ENCODE results near the gene USP13. TPM values are rescaled to one million over a fixed set of nuclear protein-coding genes. Genes with fewer than 3 reads are reported as not detected.

Gene USP13
- total and polyA plus RNA-seq, 2 experiments from 2014 or later = 9.6 to 22.7 TPM

DNA sequence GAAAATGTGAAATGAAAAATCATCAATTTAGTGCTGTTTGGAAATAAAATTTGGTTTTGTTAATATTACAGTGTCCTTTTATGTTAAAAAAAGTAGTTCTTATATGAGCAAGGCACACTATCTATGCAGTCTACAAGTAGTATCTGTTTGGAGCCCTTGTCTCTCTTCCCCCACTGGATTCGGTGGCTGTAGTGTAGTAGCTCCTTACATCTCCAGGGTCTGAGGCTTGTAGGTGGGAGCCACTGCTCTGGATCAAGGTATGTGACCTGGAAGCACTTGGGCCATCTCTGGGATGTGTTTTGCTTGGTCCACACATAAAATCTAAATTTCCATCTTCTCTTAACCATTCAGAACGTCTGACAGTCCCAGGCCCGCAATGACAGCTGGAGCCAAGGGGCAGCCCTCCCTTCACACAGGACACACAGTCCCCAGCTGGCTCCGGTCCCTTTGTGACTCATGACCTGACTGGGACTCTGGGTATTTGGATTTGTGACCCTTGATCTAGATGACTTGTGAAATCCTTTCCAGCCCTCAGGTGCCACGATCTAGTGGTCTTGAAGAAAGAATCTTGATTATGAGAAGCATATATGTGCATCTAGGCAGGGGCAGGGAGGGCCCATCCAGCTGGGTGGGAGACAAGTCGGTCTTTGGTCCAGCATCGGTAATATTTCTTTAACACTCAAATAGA is 80.0 kb downstream of the USP13 start:
- H3K36me3 Mint-ChIP-seq (ENCODE audit: low read depth) = peaks cover 19% of the 10 kb centered on the region
- Histone ChIP-seq H2AFZ (no peak overlapping the region), H3K9me2 (ENCODE audit: insufficient read depth) (no peaks in the 10 kb centered on the region), H3K36me3 (ENCODE audit: insufficient read depth) (0 out of 2 replicates have a peak, but pooled peaks cover 8% of the 10 kb centered on the region), H3K4me1 (ENCODE audit: insufficient read depth) (no peaks in the 10 kb centered on the region), H3K27ac (ENCODE audit: low read depth) (no peak overlapping the region), H3K4me3 (no peak overlapping the region), H3F3A (replicated peaks; ENCODE audit: low read depth) (no peaks in the 10 kb centered on the region), H3K27me3 (ENCODE audit: insufficient read depth) (no peaks in the 10 kb centered on the region), H3K79me2 (replicated peaks; ENCODE audit: insufficient read depth) (no peaks in the 10 kb centered on the region), H3K4me2 (no peak overlapping the region), H4K20me1 (replicated peaks; ENCODE audit: insufficient read depth) (no peaks in the 10 kb centered on the region)
- TF ChIP-seq, protein P1, sequence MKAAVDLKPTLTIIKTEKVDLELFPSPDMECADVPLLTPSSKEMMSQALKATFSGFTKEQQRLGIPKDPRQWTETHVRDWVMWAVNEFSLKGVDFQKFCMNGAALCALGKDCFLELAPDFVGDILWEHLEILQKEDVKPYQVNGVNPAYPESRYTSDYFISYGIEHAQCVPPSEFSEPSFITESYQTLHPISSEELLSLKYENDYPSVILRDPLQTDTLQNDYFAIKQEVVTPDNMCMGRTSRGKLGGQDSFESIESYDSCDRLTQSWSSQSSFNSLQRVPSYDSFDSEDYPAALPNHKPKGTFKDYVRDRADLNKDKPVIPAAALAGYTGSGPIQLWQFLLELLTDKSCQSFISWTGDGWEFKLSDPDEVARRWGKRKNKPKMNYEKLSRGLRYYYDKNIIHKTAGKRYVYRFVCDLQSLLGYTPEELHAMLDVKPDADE (IDR thresholded peaks at IDR 0.05) = no peak
- no peak for TF ChIP-seq ZNF114 (CRISPR knock-in tag; IDR thresholded peaks at IDR 0.05)
- H3K27me3 Mint-ChIP-seq (ENCODE audit: insufficient read depth, low read depth, poor library complexity) = peaks cover 2% of the 10 kb centered on the region
- no peaks in the 10 kb centered on the region for H3K4me1 Mint-ChIP-seq
- no peak for DNase-seq (ENCODE audit: low spot score)
- H3K9me3 Mint-ChIP-seq = no peaks in the 10 kb centered on the region; the same call in 2 of the 3 replicates
- H3K4me3 Mint-ChIP-seq = no peak overlapping the region
- H3K27ac Mint-ChIP-seq = no peak overlapping the region
- no peak for ATAC-seq

DNA sequence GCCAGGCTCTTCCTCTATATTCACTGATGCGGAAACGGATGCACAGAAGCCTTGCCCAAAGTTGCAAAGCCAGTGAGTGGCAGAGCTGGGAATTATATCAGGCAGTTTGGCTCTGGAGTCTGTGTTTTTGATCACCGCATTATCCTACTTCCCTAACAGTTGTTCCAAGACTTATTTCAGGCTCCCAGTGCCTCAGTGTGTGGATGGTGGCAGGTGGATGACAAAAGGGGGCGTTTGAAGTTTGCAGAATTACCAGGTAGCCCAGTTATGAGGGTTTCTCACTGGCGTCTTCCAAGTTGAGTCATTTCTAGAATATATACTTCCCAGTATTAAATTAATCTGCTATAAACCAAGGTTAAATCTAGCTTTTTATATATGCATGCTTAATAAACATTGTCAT is 81.0 kb downstream of the USP13 start:
- H3K9me3 Mint-ChIP-seq = no peaks in the 10 kb centered on the region; the same call in 2 of the 3 replicates
- H3F3A ChIP-seq (replicated peaks; ENCODE audit: low read depth) = no peaks in the 10 kb centered on the region
- 0 out of 2 replicates have a peak, but pooled peaks cover 8% of the 10 kb centered on the region for H3K36me3 ChIP-seq (ENCODE audit: insufficient read depth)
- H4K20me1 ChIP-seq (replicated peaks; ENCODE audit: insufficient read depth) = 0 out of 2 replicates have a peak, but pooled peaks cover 4% of the 10 kb centered on the region
- ATAC-seq = no peak
- no peaks in the 10 kb centered on the region for H3K27me3 ChIP-seq (ENCODE audit: insufficient read depth)
- H3K4me2 ChIP-seq = no peak overlapping the region
- no peak overlapping the region for H3K4me3 ChIP-seq
- no peak overlapping the region for H3K4me3 Mint-ChIP-seq
- no peak overlapping the region for H2AFZ ChIP-seq
- peaks cover 18% of the 10 kb centered on the region for H3K36me3 Mint-ChIP-seq (ENCODE audit: low read depth)
- DNase-seq (ENCODE audit: low spot score) = no peak
- no peak overlapping the region for H3K27ac ChIP-seq (ENCODE audit: low read depth)
- no peaks in the 10 kb centered on the region for H3K9me2 ChIP-seq (ENCODE audit: insufficient read depth)
- peaks cover 4% of the 10 kb centered on the region for H3K27me3 Mint-ChIP-seq (ENCODE audit: insufficient read depth, low read depth, poor library complexity)
- no peaks in the 10 kb centered on the region for H3K79me2 ChIP-seq (replicated peaks; ENCODE audit: insufficient read depth)
- H3K4me1 Mint-ChIP-seq = no peaks in the 10 kb centered on the region
- H3K4me1 ChIP-seq (ENCODE audit: insufficient read depth) = no peaks in the 10 kb centered on the region
- no peak overlapping the region for H3K27ac Mint-ChIP-seq
- TF ChIP-seq POLR2AphosphoS5 (IDR thresholded peaks at IDR 0.05; ENCODE audit: low read depth) (no peak), CREB1 (CRISPR knock-in tag; IDR thresholded peaks at IDR 0.05; ENCODE audit: low read depth) (no peak), EZH2phosphoT487 (IDR thresholded peaks at IDR 0.05; ENCODE audit: unreplicated experiment) (no peak), NANOG (IDR thresholded peaks at IDR 0.05; ENCODE audit: borderline replicate concordance) (no peak), STAT1 (IDR thresholded peaks at IDR 0.05; ENCODE audit: unreplicated experiment) (no peak), ZNF331 (CRISPR knock-in tag; IDR thresholded peaks at IDR 0.05; ENCODE audit: low read depth) (no peak), EZH2 (IDR thresholded peaks at IDR 0.05; ENCODE audit: low read depth, unreplicated experiment) (no peak), ZNF114 (CRISPR knock-in tag; IDR thresholded peaks at IDR 0.05) (no peak)
- TF ChIP-seq, protein P2, sequence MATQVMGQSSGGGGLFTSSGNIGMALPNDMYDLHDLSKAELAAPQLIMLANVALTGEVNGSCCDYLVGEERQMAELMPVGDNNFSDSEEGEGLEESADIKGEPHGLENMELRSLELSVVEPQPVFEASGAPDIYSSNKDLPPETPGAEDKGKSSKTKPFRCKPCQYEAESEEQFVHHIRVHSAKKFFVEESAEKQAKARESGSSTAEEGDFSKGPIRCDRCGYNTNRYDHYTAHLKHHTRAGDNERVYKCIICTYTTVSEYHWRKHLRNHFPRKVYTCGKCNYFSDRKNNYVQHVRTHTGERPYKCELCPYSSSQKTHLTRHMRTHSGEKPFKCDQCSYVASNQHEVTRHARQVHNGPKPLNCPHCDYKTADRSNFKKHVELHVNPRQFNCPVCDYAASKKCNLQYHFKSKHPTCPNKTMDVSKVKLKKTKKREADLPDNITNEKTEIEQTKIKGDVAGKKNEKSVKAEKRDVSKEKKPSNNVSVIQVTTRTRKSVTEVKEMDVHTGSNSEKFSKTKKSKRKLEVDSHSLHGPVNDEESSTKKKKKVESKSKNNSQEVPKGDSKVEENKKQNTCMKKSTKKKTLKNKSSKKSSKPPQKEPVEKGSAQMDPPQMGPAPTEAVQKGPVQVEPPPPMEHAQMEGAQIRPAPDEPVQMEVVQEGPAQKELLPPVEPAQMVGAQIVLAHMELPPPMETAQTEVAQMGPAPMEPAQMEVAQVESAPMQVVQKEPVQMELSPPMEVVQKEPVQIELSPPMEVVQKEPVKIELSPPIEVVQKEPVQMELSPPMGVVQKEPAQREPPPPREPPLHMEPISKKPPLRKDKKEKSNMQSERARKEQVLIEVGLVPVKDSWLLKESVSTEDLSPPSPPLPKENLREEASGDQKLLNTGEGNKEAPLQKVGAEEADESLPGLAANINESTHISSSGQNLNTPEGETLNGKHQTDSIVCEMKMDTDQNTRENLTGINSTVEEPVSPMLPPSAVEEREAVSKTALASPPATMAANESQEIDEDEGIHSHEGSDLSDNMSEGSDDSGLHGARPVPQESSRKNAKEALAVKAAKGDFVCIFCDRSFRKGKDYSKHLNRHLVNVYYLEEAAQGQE (IDR thresholded peaks at IDR 0.05; ENCODE audit: unreplicated experiment) = no peak
- TF ChIP-seq, protein P1 (IDR thresholded peaks at IDR 0.05) = no peak
- TF ChIP-seq, protein P3, sequence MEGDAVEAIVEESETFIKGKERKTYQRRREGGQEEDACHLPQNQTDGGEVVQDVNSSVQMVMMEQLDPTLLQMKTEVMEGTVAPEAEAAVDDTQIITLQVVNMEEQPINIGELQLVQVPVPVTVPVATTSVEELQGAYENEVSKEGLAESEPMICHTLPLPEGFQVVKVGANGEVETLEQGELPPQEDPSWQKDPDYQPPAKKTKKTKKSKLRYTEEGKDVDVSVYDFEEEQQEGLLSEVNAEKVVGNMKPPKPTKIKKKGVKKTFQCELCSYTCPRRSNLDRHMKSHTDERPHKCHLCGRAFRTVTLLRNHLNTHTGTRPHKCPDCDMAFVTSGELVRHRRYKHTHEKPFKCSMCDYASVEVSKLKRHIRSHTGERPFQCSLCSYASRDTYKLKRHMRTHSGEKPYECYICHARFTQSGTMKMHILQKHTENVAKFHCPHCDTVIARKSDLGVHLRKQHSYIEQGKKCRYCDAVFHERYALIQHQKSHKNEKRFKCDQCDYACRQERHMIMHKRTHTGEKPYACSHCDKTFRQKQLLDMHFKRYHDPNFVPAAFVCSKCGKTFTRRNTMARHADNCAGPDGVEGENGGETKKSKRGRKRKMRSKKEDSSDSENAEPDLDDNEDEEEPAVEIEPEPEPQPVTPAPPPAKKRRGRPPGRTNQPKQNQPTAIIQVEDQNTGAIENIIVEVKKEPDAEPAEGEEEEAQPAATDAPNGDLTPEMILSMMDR (conservative IDR thresholded peaks at IDR 0.05; ENCODE audit: low read depth in 2 of 2) = no peak
